Measurements from ENCODE around the gene CCL4. TPM values are rescaled to one million over a fixed set of nuclear protein-coding genes. Genes with fewer than 3 reads are reported as not detected.

Gene CCL4
- total and polyA plus RNA-seq, 4 donors: 1.7 to 4.6 (median 2.8) TPM

DNA sequence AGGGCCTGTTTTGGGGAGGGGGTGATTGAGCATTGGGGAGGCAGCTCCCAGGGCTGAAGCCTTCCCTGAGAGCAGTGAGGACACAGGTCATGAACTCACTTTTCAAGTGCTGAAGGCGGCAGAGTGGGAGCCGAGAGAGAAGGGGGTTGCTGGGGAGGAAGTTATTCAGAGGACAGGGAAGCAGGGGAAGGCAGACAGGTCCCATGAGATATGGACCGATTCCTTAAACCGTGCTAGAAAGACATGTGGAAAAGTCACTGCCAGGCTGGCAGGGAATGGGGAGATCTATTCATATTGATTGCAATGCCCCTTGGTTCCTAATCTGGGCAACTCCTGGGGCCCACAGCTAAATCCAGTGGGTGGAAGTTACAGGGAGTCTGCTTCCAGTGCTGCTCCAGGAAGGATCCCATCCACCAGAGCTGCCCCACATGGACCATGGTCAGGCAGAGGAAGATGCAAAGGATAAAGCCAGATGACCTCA lies 1.1 kb downstream of the CCL4 start:
- Histone ChIP-seq H3K27ac (ENCODE audit: low read depth in 1 of 2, low read length in 2 of 2) (peak overlapping the region; percentile 25 to 31), H3K9me3 (ENCODE audit: control insufficient read depth in 4 of 4, low read length in 3 of 4) (no peaks in the 10 kb centered on the region), H3K27me3 (ENCODE audit: control insufficient read depth in 4 of 4, insufficient read depth in 4 of 4, low read length in 3 of 4) (no peaks in the 10 kb centered on the region), H3K4me1 (ENCODE audit: control insufficient read depth in 4 of 4, insufficient read depth in 4 of 4, low read length in 3 of 4) (no peaks in the 10 kb centered on the region), H3K9ac (ENCODE audit: low read depth in 1 of 2, low read length in 2 of 2) (no peak overlapping the region), H3K4me3 (ENCODE audit: low read depth in 1 of 3, low read length in 3 of 3) (no peak overlapping the region), H3K36me3 (ENCODE audit: control insufficient read depth in 4 of 4, insufficient read depth in 3 of 4, low read depth in 1 of 4, low read length in 3 of 4) (no peaks in the 10 kb centered on the region)
- TF ChIP-seq GABPA (IDR thresholded peaks at IDR 0.05 in 1 of 2, conservative IDR thresholded peaks at IDR 0.05 in 1 of 2) (no peak), RAD21 (IDR thresholded peaks at IDR 0.05) (no peak), NR2F2 (IDR thresholded peaks at IDR 0.05) (no peak), SP1 (IDR thresholded peaks at IDR 0.05) (no peak), TAF1 (conservative IDR thresholded peaks at IDR 0.05) (no peak), FOXA1 (IDR thresholded peaks at IDR 0.05) (no peak), YY1 (IDR thresholded peaks at IDR 0.05) (no peak), EGR1 (IDR thresholded peaks at IDR 0.05; ENCODE audit: low read depth in 2 of 2) (no peak), HNF4G (IDR thresholded peaks at IDR 0.05) (no peak), RXRA (IDR thresholded peaks at IDR 0.05) (no peak)
- TF ChIP-seq, protein P1, sequence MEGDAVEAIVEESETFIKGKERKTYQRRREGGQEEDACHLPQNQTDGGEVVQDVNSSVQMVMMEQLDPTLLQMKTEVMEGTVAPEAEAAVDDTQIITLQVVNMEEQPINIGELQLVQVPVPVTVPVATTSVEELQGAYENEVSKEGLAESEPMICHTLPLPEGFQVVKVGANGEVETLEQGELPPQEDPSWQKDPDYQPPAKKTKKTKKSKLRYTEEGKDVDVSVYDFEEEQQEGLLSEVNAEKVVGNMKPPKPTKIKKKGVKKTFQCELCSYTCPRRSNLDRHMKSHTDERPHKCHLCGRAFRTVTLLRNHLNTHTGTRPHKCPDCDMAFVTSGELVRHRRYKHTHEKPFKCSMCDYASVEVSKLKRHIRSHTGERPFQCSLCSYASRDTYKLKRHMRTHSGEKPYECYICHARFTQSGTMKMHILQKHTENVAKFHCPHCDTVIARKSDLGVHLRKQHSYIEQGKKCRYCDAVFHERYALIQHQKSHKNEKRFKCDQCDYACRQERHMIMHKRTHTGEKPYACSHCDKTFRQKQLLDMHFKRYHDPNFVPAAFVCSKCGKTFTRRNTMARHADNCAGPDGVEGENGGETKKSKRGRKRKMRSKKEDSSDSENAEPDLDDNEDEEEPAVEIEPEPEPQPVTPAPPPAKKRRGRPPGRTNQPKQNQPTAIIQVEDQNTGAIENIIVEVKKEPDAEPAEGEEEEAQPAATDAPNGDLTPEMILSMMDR (IDR thresholded peaks at IDR 0.05; ENCODE audit: low read depth, low read length, missing input control): no peak
- TF ChIP-seq, protein P2, sequence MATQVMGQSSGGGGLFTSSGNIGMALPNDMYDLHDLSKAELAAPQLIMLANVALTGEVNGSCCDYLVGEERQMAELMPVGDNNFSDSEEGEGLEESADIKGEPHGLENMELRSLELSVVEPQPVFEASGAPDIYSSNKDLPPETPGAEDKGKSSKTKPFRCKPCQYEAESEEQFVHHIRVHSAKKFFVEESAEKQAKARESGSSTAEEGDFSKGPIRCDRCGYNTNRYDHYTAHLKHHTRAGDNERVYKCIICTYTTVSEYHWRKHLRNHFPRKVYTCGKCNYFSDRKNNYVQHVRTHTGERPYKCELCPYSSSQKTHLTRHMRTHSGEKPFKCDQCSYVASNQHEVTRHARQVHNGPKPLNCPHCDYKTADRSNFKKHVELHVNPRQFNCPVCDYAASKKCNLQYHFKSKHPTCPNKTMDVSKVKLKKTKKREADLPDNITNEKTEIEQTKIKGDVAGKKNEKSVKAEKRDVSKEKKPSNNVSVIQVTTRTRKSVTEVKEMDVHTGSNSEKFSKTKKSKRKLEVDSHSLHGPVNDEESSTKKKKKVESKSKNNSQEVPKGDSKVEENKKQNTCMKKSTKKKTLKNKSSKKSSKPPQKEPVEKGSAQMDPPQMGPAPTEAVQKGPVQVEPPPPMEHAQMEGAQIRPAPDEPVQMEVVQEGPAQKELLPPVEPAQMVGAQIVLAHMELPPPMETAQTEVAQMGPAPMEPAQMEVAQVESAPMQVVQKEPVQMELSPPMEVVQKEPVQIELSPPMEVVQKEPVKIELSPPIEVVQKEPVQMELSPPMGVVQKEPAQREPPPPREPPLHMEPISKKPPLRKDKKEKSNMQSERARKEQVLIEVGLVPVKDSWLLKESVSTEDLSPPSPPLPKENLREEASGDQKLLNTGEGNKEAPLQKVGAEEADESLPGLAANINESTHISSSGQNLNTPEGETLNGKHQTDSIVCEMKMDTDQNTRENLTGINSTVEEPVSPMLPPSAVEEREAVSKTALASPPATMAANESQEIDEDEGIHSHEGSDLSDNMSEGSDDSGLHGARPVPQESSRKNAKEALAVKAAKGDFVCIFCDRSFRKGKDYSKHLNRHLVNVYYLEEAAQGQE (IDR thresholded peaks at IDR 0.05): no peak
- TF ChIP-seq, protein P3, sequence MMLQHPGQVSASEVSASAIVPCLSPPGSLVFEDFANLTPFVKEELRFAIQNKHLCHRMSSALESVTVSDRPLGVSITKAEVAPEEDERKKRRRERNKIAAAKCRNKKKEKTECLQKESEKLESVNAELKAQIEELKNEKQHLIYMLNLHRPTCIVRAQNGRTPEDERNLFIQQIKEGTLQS (IDR thresholded peaks at IDR 0.05): no peak
- TF ChIP-seq, protein P4, sequence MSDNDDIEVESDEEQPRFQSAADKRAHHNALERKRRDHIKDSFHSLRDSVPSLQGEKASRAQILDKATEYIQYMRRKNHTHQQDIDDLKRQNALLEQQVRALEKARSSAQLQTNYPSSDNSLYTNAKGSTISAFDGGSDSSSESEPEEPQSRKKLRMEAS (IDR thresholded peaks at IDR 0.05): no peak
- TF ChIP-seq, protein P5, sequence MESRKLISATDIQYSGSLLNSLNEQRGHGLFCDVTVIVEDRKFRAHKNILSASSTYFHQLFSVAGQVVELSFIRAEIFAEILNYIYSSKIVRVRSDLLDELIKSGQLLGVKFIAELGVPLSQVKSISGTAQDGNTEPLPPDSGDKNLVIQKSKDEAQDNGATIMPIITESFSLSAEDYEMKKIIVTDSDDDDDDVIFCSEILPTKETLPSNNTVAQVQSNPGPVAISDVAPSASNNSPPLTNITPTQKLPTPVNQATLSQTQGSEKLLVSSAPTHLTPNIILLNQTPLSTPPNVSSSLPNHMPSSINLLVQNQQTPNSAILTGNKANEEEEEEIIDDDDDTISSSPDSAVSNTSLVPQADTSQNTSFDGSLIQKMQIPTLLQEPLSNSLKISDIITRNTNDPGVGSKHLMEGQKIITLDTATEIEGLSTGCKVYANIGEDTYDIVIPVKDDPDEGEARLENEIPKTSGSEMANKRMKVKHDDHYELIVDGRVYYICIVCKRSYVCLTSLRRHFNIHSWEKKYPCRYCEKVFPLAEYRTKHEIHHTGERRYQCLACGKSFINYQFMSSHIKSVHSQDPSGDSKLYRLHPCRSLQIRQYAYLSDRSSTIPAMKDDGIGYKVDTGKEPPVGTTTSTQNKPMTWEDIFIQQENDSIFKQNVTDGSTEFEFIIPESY (IDR thresholded peaks at IDR 0.05): no peak
- WGBS: 75% methylated on average over 4 of the region's 4 CpGs
- DNase-seq (ENCODE audit: low spot score): no peak
